Left cardiac atrium (tissue), 4 donors: ENCODE data around the gene TMEM117. TPM values are rescaled to one million over a fixed set of nuclear protein-coding genes. Genes with fewer than 3 reads are reported as not detected.
A peak's percentile ranks its signal among the peaks of the same experiment; 100 is the strongest.

Experiments used
- ATAC-seq, 2 donors: fragments of 200-7000 bp; cut with Tn5 transposase; one replicate each; pipeline ENCODE4 v1.9.1; 2020; ENCODE audit warnings: mild to moderate bottlenecking in 2 of 2, moderate library complexity in 2 of 2
- DNase-seq: peaks from one replicate; pipeline ENCODE4 v3.0.0-alpha.2; 2020
- intact Hi-C, 2 donors: fragments of 100-400 bp; cut with DNase I; formaldehyde crosslinking; loops; one replicate each; pipeline versions ENCODE4 v1.14.1 to v1.15.1; 2022 to 2023
- total RNA-seq, 2 donors: library from RNA; stranded (reverse); fragmentation: NEBNext Ultra II Directional; extraction: Animal tissue kit (Norgen Biotek cat#: 25700); gene quantifications; one replicate each; pipeline ENCODE4 v1.2.1, GENCODE V29; 2021
- donor health status: DM: no; HTN: yes; CAD: no.
- donor health status: DM: no; HTN: yes; CAD: no; lungs with severe emphysema.
- donor health status: DM: yes; HTN: yes; CAD: no.
- donor health status: Dilated cardiomyopathy.

Gene TMEM117
- total RNA-seq, 2 donors from 2014 or later: 7.3 to 9.8 TPM

DNA sequence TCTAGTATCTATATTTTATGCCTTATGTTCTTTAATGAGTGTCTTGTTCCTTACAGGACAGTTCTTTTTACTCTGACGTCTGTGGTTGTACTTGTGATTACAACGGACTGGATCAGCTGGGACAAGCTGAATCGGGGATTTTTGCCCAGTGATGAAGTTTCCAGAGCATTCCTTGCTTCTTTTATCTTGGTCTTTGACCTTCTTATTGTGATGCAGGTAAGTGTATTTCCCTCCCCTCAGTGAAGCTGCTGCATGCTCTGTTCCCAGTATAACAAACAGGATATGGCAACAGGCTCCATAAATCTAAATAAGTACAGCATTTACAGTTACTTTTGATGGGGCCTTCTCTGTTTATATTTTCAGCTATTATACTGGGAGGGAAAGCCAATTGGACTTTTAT is 463.6 kb downstream of the TMEM117 start:
- DNase-seq: no peak
- ATAC-seq: no peak
- intact Hi-C loops: no loop called here

DNA sequence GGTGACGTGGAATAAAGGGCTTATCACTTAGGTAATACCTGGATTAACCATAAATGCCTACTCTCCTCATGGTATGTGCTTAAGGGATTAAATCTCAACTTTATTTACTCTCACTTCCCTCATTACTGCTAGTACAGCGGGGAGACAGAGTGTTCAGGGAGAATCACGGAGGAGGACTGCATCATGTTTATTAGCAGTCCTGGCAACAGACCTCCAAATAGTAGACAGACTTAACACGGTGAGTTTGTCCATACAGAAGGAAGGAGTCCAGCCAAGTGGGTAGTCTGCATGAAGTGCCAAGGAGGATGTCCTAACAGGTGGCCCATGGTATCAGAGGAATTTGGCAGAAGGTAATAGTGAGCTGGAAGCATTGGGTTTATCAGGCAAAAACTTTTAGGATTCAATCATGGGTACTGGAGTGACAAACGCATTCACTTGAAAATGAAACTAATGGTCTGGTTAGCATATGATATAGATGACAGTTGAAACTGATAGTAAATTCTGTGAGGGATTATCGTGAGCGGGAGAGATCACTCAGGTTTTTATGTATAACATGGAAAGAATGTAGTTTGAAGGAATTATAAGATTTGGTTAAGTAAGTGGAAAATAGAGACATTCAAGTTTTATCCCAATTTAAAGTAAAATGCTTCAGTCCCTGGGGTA is 471.8 kb downstream of the TMEM117 start:
- ATAC-seq: no peak
- no peak for DNase-seq
- intact Hi-C loops: no loop called here

DNA sequence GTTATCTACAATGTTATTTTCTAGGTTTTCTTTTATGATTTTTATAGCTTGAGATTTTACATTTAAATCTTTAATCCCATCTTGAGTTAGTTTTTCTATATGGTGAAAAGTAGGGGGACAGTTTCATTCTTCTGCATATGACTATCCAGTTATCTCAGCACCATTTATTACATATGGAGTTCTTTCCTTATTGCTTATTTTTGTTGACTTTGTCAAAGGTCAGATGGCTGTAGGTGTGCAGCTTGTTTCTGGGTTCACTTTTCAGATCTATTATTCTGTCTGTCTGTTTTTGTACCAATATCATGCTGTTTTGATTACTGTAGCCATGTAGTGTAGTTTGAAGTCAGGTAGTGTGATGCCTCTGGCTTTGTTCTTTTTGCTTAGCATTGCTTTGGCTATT is 477.3 kb downstream of the TMEM117 start:
- intact Hi-C loops: no loop called here
- no peak for DNase-seq
- ATAC-seq: no peak

DNA sequence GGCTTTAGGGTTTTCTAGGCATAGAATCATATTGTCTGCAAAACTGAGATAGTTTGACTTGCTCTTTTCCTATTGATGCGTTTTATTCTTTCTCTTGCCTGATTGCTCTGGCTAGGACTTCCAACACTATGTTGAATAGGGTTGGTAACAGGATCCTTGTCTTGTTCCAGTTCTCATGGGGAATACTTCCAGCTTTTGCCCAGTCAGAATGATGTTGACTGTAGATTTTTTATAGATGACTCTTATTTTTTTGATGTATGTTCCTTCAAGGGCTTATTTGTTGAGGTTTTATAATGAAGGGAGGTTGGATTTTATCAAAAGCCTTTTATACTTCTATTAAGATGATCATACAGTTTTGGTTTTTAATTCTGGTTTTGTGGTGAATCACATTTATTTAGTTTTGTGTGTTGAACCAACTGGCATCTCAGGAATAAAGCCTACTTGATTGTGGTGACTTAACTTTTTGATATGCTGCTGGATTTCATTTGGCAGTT is 478.2 kb downstream of the TMEM117 start:
- DNase-seq (no peak), ATAC-seq (no peak)
- intact Hi-C loops: no loop called here

DNA sequence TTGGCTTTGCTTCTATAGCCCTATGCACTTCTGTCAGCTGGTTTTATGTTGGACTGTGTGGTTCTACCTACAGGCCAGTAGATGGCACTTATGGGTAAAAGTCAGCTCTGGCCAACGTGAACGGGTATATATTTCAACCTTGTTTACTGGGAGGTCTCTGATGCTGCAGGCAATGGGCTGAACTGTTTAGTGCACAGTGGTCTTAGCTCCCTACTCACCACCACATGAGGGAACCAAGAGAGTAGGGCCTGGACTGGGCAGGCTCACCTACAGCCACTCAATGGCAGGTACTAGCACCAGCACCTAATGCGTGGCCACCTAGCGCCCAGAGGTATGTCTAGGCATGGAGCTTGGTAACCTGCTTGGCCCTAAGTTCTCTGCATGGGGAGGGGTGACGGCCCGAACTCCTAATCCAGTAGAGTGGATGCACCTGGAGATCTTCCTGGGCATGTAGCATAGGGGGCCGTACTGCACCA is 481.8 kb downstream of the TMEM117 start:
- intact Hi-C loops: no loop called here
- DNase-seq (no peak), ATAC-seq (peak; percentile 27 to 30)

DNA sequence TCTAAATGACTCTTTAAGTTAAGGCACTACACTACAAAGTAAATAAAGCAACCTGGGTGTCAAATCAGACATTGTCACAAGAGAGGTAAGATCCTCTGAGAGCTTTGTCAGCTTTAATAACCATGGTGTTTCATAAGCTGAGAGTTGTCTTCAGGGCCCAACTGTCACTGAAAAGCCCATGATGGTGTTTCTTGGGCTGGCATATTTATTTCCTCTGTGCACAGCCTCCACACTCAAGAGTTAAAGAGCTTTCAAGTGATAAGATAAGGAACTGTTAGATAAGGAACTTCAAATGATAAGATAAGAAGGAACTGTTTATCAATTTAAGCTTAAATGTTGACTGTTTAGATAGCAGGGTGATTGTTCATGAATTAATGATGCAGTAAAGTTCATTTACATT is 495.4 kb downstream of the TMEM117 start:
- ATAC-seq (no peak), DNase-seq (no peak)
- intact Hi-C loops: no loop called here

DNA sequence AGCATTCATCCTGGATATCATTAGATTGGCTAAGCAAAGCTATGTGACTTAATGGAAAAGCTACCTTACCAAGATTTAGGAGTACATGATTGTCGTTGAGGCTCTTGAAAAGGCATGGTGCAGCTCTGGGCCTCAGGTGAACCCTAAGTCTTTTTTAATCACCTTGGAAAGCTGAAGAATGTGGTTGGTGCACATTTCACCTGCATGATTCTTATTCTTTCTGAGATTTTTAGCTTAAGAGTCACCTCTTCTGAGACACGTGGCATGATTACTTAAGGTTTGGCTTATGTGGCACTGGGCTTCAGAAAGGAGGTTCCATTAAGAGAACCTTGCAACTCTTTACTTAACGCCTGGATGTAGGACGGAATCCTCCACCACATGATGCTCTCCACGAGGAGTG is 498.5 kb downstream of the TMEM117 start:
- ATAC-seq (no peak), DNase-seq (no peak)
- intact Hi-C loops: no loop called here

DNA sequence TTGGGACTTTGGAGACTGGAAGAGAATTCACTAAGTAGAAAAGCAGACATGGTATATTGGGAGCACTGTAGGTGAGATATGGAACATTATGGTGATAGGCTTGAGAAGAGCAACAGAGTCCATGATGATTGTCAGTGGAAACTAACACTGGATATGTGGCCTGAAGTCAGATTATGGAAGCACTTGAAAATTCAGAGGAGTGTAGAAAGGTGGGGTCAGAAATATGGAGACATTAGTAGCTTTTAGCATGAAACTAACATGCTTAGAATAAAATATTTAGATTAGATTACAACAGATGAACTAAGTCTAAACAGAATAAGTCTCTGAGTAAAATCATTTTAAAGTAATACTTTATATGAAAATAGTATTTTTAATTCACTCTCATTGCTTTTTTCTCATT is 499.1 kb downstream of the TMEM117 start:
- DNase-seq: no peak
- intact Hi-C loops: no loop called here
- no peak for ATAC-seq

DNA sequence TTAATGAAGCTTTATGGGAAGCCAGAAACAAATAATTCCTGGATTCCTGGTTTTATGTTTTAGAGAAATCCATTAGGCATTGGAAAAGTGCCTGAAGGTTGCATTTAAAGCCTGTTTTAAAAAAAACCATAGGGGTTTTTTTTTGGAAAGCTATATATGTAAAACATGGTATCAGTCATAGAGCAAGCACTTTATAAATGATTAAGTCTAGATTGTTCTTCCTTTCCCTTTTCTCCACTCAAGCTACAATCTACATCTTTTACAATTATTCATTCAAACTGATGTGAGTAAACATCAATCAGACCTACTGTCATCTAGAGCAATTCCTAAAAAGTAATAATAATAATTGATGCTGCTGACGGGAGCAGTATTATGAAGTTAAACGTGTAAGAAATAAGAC is 500.7 kb downstream of the TMEM117 start:
- DNase-seq (no peak), ATAC-seq (no peak)
- intact Hi-C loops: no loop called here

DNA sequence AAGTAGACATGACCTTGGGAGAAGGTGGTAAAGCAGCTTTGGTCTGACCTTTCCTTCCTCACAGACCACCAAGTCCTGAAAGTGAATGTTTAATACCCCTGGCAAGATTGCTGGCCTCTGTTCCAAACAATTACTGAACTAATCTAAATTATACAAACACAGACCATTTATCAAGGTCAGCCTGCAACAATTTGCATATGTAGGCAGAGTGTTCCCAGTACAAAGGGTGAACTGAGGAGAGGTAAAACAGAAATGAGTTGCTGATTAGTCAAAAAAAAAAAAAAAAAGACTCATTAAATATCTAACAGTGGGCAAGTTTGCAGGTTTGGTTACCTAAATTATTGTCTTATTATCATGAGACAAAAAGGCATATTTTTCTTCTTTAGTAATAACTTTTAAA is 506.5 kb downstream of the TMEM117 start:
- DNase-seq (no peak), ATAC-seq (peak in 1 of 2 donors; percentile 23)
- intact Hi-C loops: no loop called here

DNA sequence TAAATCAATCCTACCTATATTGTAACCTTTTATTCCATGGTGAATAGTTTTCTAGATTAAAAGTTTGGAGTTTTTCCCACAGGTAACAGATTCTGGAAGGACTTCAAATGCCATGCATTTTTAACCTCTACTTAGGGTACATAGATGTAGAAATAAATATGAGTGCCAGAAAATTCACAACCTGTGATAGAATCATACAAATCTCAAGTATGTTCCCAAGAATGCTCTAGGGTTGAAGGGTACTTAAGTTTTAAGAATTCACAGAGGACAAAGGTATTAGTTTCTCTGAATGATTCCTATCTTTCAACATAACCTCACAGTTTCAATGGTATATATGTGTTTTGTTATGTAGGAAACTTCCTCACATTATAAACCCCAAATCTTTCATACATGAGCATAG is 511.3 kb downstream of the TMEM117 start:
- ATAC-seq (no peak), DNase-seq (no peak)
- intact Hi-C loops: no loop called here

DNA sequence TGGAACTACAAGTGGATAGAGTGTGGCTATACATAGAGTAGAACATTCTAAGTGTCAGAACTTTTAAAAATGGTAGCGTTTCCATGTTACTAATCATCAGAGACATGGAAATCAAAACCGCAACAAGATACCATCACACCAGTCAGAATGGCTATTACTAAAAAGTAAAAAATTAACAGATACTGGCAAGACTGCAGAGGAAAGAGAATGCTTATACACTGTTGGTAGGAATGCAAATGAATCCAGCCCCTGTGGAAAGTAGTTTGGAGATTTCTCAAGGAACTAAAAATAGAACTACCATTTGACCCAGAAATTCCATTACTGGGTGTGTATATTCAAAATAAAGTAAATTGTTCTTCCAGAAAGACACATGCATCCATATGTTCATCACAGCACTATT is 521.6 kb downstream of the TMEM117 start:
- intact Hi-C loops: no loop called here

DNA sequence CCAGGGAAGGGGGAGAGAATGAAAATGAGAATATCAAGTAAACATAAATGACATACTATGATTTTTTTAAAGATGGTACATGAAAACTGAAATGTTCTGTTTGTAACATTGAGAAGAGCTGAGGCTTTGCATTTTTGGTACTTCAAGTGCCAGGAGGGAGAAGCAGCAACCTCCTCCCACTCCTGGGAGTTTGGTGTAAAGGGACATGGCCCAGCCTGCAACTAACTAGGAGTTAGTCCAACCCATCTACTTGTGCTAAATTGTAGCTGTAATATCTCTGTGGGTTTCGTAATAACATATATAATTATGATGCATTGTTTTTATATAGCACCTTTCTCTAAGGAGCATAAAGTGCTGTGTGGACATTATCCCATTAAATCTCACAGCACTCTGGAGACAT is 522.8 kb downstream of the TMEM117 start:
- intact Hi-C loops: no loop called here
- no peak for ATAC-seq
- no peak for DNase-seq

More for the DNA sequence above, 521.6 kb downstream of the TMEM117 start:
- ATAC-seq: no peak
- no peak for DNase-seq

DNA sequence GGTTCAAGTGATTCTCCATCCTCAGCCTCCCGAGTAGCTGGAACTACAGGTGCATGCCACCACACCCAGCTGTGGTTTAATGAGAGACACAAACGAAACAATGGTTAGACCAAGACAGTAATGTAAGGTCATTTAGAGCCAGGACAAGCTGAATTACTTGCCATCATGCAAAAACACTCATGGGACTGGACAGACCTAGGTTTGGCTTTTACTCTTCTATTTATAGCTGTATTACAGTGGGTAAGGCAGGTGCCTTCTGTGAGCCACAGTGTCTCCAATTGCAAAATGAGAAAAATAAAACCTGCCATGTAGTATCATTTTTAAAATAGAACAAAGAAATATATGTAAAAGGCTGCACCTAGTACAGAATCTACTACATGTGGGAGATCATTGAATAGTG is 527.1 kb downstream of the TMEM117 start:
- ATAC-seq (no peak), DNase-seq (no peak)
- intact Hi-C loops: no loop called here

DNA sequence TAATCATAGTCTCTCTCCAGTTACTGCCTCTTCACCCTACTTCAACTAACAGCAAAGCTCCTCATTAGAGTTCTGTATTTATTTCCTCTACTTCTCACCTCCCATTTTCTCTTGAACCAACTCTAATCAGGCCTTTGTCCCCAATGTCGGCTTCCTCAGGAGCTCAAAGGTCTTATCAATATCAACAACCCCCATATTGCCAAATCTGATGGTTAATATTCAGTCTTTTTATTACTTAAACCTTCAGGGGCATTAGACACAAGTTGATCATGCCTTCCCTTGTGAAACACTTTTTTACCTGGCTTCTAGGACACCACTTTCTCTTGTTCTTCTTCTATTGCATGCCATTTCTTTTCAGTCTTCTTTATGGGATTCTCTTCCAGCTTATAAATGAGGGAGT is 531.3 kb downstream of the TMEM117 start:
- intact Hi-C loops: no loop called here
- DNase-seq (no peak), ATAC-seq (no peak)

DNA sequence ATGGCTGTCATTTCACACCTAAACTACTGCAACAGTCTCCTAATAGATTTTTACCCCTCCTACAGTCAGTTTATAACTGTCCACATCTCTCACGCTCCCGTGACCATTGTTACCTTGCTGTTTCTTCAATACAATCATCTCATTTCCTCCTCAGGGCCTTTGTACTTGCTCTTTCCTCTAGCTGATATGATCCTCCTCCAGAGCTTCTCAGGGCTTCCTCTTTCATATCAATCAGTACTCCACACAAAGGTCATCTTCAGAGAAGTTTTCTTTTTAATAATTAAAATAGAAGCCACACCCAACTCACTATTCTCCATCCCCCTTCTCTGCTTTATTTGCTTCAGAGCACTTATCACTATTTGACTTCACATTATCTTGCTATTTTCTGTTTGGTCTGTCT is 532.0 kb downstream of the TMEM117 start:
- no peak for ATAC-seq
- no peak for DNase-seq
- intact Hi-C loops: no loop called here

DNA sequence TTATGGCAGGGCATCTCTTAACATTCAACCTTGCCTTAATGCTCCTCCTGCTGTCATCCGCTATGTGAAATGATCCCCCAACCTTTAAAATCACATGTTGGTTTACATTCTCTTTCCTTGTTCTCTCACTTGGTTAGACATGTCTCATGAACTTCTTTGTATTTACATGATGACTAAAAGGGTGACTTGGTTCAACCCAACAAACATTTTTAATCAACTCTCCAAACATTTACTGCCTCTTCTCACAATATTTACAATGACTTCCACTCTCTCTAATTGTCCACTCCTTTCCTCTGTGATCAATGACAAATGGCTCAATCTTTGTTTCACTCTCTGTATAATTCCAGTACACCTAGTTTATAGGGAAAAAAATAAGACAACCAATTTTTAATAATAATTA is 534.1 kb downstream of the TMEM117 start:
- intact Hi-C loops: no loop called here
- DNase-seq (no peak), ATAC-seq (no peak)

DNA sequence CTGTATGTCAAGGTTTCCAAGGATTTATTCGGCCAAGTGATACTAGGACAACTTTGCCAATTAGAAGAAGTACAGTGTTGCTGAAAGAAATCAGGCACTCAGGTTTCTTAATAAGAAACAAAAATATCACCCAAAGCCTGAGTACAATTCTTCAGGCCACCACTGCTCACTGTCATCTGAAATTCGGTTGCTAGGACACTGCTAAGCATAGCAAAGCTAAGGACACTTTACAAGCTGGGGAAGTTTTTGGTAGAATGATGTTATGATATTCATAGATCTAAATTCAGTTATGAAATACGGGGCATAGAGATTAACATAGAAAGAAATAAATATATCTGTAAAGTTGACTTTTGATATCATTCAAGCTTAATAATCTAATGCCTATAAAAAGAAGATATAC is 535.1 kb downstream of the TMEM117 start:
- ATAC-seq: no peak
- DNase-seq: no peak
- intact Hi-C loops: no loop called here

DNA sequence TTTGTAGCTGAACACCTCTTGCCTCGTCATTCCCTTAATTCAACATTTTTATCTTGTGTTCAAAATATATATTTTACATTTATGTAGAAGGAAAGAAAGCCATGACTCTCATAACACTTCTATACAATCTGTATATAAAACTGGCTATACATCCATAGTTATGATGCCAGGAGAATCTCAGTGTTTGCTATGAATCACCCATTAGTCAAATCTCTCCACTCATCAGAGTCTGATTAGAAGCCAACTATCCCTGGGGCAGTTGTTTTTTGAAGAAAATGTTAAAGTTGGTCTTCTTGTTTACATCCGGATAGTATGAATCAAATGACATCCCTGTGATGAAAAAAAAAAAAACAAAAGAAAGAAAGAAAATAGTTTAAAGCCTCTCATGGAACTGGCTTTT is 536.4 kb downstream of the TMEM117 start:
- DNase-seq: no peak
- intact Hi-C loops: no loop called here
- ATAC-seq: no peak

DNA sequence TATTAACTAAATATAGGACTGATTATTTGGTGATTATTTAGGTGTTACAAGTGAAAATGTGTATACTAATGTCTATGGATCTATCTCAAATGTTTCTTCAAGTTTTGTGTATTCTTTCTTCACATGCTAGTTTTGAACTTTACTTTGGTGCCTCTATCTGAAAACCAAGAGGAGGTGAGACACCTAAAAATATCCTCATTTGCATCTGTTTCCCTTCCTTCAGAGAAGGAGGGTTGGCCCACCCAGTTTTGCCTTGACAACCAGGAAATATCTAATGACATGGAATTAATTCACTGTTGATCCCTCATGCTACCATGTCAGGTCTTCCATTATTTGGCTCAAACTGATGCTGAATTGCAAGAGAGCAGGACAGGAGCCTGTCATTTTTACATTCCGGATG is 539.8 kb downstream of the TMEM117 start:
- ATAC-seq (no peak), DNase-seq (no peak)
- intact Hi-C loops: no loop called here

DNA sequence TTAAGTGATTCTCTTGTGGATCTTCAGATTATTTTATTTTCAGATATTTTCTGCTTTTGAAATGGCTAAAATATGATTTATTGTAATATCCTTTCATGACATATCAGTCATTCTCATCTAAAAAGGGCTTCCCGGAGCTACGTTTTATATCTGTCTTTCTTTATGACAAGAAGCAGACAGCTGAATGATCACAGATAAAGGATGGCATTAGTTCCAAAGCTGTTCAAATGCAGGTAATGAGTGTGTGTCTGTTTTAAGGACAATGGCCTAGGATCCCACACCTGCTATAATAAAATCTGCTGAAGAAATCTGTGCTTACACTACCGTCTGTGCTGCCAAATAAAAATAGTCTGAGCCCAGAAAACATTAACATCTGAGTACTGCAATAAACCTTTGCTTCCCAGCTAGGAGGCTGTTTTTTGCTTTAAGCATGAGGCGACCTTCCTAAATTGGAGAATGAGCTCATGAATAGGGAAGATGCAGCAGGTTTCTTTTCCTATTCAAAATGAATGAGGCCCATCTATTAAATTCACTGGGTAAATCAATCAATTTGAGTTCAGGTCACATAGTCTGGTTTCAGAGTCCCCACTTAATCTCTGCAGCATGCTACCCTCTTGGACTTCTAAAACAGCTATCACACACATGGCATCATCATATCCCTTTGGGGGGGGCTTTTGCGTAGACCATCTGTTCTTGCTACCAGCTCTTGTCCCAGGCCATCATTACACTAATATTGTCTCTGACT is 541.7 kb downstream of the TMEM117 start:
- no peak for DNase-seq
- intact Hi-C loops: no loop called here
- no peak for ATAC-seq
